ENCODE data around the gene MAN1A2.
"Not testable (repeated sequence)": the region's sequence is repeated elsewhere in the genome, so short reads cannot be mapped to it uniquely, and the experiment has no call there.

Gene MAN1A2

DNA sequence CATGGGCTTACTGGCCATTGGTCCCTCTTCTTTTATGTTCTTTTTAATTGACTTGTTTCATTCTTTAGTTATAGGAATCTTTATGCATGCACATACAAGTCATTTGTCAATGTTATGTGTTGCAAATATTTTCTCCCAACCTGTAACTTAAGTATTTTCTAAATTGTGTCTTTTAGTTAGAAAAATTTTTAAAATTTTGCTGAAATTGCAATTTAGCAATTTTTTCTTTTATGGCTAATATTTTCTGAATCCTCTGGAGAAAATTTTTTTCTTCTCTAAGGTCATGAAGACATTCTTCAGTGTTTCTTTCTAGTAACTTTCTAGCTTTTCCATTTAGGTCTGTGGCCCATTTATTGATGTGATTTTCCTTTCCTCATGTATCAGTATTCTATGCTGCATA lies 189.7 kb downstream of the MAN1A2 start:
- Mint-ChIP-seq H3K27me3 (peaks cover 33% of the 10 kb centered on the region), H3K36me3 (peaks cover 4% of the 10 kb centered on the region), H3K4me1 (no peaks in the 10 kb centered on the region), H3K9me3 (peaks cover 9% of the 10 kb centered on the region), H3K4me3 (no peak overlapping the region), H3K27ac (no peak overlapping the region)
- CTCF ChIA-PET = interaction anchor here (1.5 kb wide), 1 partner anchor 12 kb away, joined by 3 read pairs; no protein-coding TSS in a partner anchor
- no peak for DNase-seq

DNA sequence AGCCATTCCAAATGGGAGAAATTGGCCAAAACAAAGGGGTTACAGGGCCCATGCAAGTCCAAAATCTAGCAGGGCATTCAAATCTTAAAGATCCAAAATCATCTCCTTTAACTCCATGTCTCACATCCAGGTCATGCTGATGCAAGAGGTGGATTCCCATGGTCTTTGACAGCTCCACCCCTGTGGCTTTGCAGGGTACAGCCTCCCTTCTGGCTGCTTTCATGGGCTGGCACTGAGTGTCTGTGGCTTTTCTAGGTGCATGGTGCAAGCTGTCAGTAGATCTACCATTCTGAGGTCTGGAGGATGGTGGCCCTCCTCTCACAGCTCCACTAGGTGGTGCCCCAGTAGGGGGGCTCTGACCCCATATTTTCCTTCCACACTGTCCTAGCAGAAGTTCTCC lies 191.2 kb downstream of the MAN1A2 start:
- DNase-seq, H3K9me3 Mint-ChIP-seq, H3K36me3 Mint-ChIP-seq, H3K4me3 Mint-ChIP-seq, CTCF ChIA-PET, H3K4me1 Mint-ChIP-seq, H3K27ac Mint-ChIP-seq: not testable (repeated sequence)
- peaks cover 37% of the 10 kb centered on the region for H3K27me3 Mint-ChIP-seq

DNA sequence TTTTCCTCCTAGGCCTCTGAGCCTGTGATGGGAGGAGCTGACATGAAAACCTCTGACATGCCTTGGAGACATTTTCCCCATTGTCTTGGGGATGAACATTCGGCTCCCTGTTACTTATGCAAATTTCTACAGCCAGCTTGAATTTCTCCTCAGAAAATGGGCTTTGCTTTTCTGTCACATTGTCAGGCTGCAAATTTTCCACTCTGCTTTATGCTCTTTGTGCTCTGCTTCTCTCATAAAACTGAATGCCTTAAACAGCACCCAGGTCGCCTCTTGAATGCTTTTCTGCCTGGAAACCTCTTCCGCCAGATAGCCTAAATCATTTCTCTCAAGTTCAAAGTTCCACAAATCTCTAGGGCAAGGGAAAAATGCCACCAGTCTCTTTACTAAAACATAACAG lies 191.9 kb downstream of the MAN1A2 start:
- Mint-ChIP-seq H3K36me3 (peaks cover 3% of the 10 kb centered on the region), H3K9me3 (peaks cover 9% of the 10 kb centered on the region), H3K27ac (no peak overlapping the region), H3K4me1 (no peaks in the 10 kb centered on the region), H3K4me3 (no peak overlapping the region), H3K27me3 (peaks cover 39% of the 10 kb centered on the region)
- CTCF ChIA-PET = no interaction called here
- DNase-seq = no peak

DNA sequence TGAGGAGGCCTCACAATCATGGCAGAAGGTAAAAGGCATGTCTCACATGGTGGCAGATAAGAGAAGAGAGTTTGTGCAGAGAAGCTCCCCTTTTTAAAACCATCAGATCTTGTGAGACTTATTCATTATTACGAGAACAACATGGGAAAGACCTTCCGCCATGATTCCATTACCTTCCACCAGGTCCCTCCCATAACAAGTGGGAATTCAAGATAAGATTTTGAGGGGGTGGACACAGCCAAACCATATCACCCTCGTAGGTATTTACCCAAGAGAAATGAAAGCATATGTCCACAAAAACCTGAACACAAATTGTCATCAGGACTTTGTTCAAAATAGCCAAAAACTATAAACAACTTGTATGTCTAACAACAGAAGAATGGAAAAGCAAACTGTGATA lies 192.7 kb downstream of the MAN1A2 start:
- H3K4me1 Mint-ChIP-seq = peaks cover 3% of the 10 kb centered on the region
- CTCF ChIA-PET = no interaction called here
- no peak overlapping the region for H3K27ac Mint-ChIP-seq
- H3K27me3 Mint-ChIP-seq = peaks cover 46% of the 10 kb centered on the region
- H3K36me3 Mint-ChIP-seq = peaks cover 3% of the 10 kb centered on the region
- H3K9me3 Mint-ChIP-seq = peaks cover 10% of the 10 kb centered on the region
- H3K4me3 Mint-ChIP-seq = no peak overlapping the region
- no peak for DNase-seq

DNA sequence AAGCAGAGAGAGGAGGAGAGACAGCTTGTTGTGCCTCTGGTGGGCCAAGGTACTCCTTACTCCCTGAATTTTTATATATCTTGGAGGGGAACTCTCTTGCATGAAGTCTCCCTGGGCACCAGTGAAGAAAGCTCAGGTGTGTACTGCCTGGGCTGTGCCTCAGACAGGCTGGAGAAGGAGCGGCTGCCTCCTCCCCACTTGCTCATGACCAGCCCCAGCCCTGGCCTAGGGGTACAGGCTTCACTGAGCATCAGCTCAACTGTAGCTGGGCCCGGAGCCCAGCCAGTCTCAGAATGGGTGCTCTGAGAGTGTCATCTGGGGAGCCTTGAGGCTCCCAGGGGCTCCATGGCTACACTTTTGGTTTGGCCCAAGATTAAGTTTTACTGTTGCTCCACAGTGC lies 193.8 kb downstream of the MAN1A2 start:
- Mint-ChIP-seq H3K27me3 (peaks cover 49% of the 10 kb centered on the region), H3K4me3 (no peak overlapping the region)

DNA sequence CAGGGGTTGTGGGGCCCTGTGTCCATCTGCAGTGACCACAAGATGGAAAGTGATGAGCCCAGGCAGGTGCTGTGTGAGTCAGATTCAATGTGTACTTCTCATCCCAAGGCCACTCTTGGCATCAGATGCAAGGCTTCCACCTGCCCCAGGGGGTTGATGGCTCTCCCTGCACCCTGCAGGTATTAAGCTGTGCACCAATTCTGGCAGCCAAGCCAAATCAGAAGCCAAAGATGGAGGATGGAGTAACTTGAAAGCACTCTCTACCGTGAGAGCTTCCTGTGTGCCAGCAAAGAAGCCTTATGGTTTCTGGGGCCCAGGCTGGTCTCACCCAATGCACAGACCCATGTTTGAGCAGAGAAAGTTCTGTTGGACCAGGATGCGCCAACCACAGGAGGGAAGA lies 194.3 kb downstream of the MAN1A2 start:
- CTCF ChIA-PET = interaction anchor here (1.5 kb wide), 1 partner anchor 27 kb away, joined by 4 read pairs; no protein-coding TSS in a partner anchor
- Mint-ChIP-seq H3K27ac (no peak overlapping the region), H3K27me3 (peaks cover 52% of the 10 kb centered on the region), H3K4me1 (peaks cover 3% of the 10 kb centered on the region), H3K36me3 (peaks cover 3% of the 10 kb centered on the region), H3K4me3 (no peak overlapping the region), H3K9me3 (peaks cover 10% of the 10 kb centered on the region)
- DNase-seq = no peak

More for the DNA sequence above, 193.8 kb downstream of the MAN1A2 start:
- CTCF ChIA-PET = no interaction called here
- DNase-seq = no peak
- Mint-ChIP-seq H3K27ac (no peak overlapping the region), H3K9me3 (peaks cover 10% of the 10 kb centered on the region), H3K36me3 (peaks cover 3% of the 10 kb centered on the region), H3K4me1 (peaks cover 3% of the 10 kb centered on the region)

DNA sequence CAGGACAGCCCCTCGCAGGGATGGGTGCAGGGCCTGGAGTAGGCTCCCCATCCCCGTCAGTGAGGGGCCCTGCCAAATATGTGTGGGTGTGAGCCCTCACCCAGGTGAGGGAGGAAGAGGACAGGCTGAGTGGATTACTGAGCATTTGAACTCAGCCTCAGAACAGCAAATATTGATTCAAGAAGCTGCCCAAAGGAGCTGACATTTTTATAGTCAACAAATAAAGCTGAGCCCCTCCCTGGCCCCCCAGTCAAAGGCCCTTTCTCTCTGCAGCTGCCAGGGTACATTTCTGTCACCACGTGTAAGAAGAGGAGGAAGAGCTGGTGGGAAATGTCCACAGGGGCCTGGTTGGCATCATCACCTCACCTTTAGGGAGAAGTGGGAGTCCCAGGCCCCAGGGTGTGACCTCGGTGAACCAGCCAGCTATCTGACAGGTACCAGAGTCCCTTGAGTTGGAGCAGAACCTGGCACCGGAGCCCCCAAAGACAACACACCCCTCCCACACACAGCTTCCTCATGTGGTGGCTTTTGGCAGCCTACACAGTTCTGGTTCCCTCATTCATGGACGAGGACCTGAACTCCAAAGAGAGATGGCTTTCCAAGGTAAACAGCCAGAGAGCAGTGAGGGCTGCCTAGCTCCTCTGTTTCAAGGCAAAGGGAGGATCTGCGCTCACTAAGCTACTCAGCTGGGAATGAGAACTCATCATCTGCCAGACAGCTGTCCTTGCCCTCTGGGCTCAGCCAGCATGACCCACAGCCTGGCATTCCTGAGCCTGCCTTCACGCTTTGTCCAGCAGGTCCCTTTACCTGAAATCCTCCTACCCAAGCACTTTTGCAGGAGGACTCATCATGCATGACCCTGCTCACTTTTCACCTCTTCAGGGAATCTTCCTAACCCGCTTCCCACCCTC lies 195.6 kb downstream of the MAN1A2 start:
- Mint-ChIP-seq H3K4me3 (no peak overlapping the region), H3K9me3 (peaks cover 10% of the 10 kb centered on the region), H3K36me3 (peaks cover 3% of the 10 kb centered on the region), H3K4me1 (peaks cover 3% of the 10 kb centered on the region), H3K27me3 (peaks cover 52% of the 10 kb centered on the region), H3K27ac (no peak overlapping the region)
- CTCF ChIA-PET = interaction anchor here (1.3 to 1.5 kb wide), 2 partner anchors 27 to 28 kb away, joined by 3 to 4 read pairs; no protein-coding TSS in a partner anchor
- DNase-seq = no peak

DNA sequence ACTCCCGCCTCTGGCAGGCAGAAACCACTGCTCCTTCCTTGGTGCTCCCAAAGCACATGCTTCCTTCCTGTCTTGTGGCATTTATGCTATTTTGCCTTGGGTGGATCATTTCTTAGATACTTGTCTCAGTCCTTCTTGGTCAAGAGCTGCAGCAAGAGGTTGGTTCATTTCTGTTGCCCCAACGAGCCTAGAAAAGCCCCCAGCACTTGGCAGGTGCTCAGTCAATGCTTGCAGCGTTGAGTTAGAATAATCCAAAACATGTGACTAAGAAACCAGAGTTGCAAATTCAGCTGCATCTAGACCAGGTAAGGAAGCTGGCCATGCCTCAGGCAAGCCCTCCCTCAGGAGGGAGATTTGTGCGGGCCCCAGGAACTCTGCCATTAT lies 196.2 kb downstream of the MAN1A2 start:
- H3K27ac Mint-ChIP-seq = no peak overlapping the region

DNA sequence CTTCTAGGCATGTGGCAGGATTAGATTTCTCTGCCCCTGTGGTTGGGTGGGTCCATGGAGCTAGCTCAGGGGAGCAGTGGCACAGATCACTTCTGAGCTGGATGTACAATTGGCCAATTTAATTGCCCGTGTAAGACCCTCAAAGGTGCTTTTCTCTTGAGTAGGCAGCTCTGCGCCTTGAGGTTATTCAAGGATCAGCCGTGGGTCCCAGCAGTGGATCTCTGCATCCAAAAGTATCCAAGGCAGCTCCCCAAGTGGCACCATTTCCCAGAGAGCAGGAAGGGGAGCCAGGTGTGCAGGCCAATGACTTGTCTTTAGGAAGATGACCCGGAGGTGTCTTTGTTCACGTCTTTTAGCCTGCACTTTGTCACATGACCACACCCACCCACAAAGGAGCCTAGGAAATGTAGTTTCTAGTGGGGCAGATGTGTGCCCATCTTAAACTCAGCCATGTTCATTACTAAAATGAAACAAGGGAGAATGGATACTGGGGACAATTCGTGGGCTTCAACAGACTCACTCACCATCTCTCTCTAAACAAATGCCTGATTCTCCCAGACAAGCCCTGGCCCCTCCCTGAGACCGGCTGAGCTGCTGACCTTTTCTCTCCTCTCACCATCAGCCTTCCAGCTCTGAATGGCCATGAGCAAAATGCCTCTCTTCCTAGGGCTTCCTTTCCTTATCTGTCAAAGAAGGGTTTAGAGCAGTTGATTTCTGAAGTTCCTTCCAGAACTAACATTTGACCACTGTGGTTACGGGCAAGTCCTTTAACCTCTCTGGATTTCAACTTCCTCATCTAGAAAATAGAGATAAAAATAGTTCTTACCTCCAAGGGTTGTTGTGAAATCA lies 197.2 kb downstream of the MAN1A2 start:
- no peaks in the 10 kb centered on the region for H3K36me3 Mint-ChIP-seq
- DNase-seq = no peak
- CTCF ChIA-PET = interaction anchor here (1.3 kb wide), 2 partner anchors 29 to 189 kb away, joined by 3 read pairs; no protein-coding TSS in a partner anchor
- peaks cover 7% of the 10 kb centered on the region for H3K9me3 Mint-ChIP-seq
- H3K27me3 Mint-ChIP-seq = peaks cover 37% of the 10 kb centered on the region
- no peak overlapping the region for H3K4me3 Mint-ChIP-seq
- no peak overlapping the region for H3K27ac Mint-ChIP-seq
- H3K4me1 Mint-ChIP-seq = peaks cover 3% of the 10 kb centered on the region

More for the DNA sequence above, 196.2 kb downstream of the MAN1A2 start:
- H3K4me1 Mint-ChIP-seq = peaks cover 3% of the 10 kb centered on the region
- peaks cover 46% of the 10 kb centered on the region for H3K27me3 Mint-ChIP-seq
- CTCF ChIA-PET = interaction anchor here (1.3 kb wide), 1 partner anchor 28 kb away, joined by 3 read pairs; no protein-coding TSS in a partner anchor
- H3K36me3 Mint-ChIP-seq = peaks cover 3% of the 10 kb centered on the region
- H3K9me3 Mint-ChIP-seq = peaks cover 10% of the 10 kb centered on the region
- DNase-seq = no peak
- no peak overlapping the region for H3K4me3 Mint-ChIP-seq

DNA sequence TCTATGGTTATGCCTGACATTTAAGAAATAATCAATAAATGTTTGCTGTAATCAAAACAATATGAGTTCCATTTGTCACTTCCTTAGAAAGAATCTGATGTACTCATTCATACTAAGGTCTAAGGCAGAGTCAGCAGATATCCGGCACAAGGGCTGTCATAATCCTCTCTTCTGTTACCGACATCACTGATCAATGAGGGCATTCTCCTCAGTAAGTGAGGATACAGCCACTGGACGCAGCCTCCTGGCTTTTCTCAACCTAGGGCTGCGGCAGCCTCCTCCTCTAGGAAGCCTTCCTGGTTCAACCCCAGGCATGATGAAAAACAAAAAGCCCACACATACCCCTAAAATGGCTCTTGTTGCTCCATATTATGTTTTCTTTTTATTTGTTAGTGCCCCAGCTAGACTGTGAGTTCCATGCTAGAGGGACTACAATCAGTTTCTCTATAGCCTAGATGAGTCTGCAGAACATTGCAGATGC lies 197.9 kb downstream of the MAN1A2 start:
- CTCF ChIA-PET = interaction anchor here (1.2 to 1.3 kb wide), 2 partner anchors 189 to 193 kb away, joined by 3 to 6 read pairs; no protein-coding TSS in a partner anchor
- no peaks in the 10 kb centered on the region for H3K36me3 Mint-ChIP-seq
- no peak overlapping the region for H3K27ac Mint-ChIP-seq
- H3K27me3 Mint-ChIP-seq = peaks cover 34% of the 10 kb centered on the region
- H3K4me3 Mint-ChIP-seq = no peak overlapping the region
- peaks cover 6% of the 10 kb centered on the region for H3K4me1 Mint-ChIP-seq
- peaks cover 1% of the 10 kb centered on the region for H3K9me3 Mint-ChIP-seq
- DNase-seq = no peak

DNA sequence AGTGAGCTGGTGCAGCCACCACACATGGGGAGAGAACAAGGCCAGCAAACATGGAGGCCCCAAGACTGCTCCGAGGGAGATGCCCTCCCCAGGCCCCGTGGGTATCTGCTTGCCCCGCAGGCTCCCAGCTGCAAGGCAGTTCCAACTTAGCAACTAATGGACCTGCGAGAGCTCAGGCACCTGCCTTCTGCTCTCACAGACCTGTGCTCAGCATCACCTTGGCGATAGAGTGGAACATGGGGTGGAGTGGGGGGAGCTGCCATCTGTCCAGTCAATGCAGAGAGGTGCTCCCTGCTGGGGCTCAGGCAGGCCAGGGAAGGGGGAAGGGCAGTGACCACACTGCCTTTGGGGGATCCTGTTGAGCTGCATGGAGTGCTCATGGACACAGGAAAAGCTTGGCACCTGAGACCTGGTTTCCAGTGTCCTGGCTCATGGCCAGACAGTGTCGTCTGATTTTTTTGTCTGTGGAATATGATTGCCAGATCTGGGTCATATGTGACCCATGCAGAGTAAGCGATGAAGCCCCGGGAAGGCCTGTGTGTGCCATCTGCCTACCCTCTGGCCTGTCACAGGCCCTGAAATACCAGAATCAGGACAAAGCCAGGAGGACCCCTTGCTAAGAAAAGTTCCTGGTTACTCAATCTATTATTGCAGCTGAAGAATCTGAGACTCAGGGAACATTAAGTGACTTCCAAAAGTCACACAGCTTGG lies 198.7 kb downstream of the MAN1A2 start:
- DNase-seq = no peak
- peaks cover 12% of the 10 kb centered on the region for H3K4me1 Mint-ChIP-seq
- H3K36me3 Mint-ChIP-seq = no peaks in the 10 kb centered on the region
- H3K27ac Mint-ChIP-seq = no peak overlapping the region
- no peak overlapping the region for H3K4me3 Mint-ChIP-seq
- CTCF ChIA-PET = interaction anchor here (1.2 kb wide), 1 partner anchor 192 kb away, joined by 6 read pairs; no protein-coding TSS in a partner anchor
- peaks cover 1% of the 10 kb centered on the region for H3K9me3 Mint-ChIP-seq
- peaks cover 37% of the 10 kb centered on the region for H3K27me3 Mint-ChIP-seq

DNA sequence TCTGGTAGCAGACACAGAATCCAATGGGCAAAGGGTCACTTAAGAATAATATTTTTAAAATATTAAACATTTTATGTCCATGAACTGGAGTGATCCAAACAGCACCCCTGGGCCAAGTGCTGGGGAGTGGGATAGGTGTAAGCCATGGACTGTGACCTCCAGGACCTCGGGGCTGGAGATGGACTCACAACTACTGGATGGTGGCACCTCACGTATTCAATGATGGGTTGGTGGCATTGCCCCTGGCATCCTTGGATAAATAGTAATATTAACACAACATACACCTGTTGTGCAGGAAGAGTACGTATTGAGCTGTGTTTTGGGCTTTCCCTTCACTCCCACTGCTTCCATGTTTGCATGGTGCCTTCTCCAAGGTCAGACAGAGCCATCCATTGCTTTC lies 199.3 kb downstream of the MAN1A2 start:
- H3K27me3 Mint-ChIP-seq = peaks cover 40% of the 10 kb centered on the region
- no peak overlapping the region for H3K4me3 Mint-ChIP-seq
- H3K4me1 Mint-ChIP-seq = peaks cover 19% of the 10 kb centered on the region
- CTCF ChIA-PET = interaction anchor here (1.2 kb wide), 1 partner anchor 192 kb away, joined by 6 read pairs; no protein-coding TSS in a partner anchor
- H3K27ac Mint-ChIP-seq = no peak overlapping the region
- no peak for DNase-seq
- peaks cover 1% of the 10 kb centered on the region for H3K9me3 Mint-ChIP-seq
- H3K36me3 Mint-ChIP-seq = no peaks in the 10 kb centered on the region

DNA sequence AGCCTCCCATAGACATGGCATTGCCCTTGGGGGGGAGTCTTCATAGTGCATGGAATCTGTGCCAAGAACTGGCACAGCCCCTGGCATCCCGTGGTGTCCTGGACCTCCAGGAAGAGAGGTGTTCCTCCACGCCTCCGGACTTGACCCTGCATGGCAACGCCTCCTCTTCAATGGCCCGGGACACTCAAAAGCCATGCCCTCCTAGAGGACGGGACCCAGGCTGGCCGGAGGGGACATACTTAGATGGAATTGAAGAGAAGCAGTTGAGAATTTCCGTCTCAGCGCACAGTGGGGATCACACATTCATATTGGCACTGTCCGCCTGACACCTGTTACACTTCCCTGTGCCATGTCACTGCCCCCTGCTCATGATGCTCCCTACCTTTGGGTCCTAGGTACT lies 200.2 kb downstream of the MAN1A2 start:
- Mint-ChIP-seq H3K9me3 (peaks cover 1% of the 10 kb centered on the region), H3K27me3 (peaks cover 39% of the 10 kb centered on the region), H3K36me3 (no peaks in the 10 kb centered on the region), H3K4me1 (peaks cover 28% of the 10 kb centered on the region), H3K27ac (no peak overlapping the region), H3K4me3 (no peak overlapping the region)
- DNase-seq = no peak
- CTCF ChIA-PET = no interaction called here
